HG02943 (cell line): ENCODE results near the gene PAX7.

Source experiments
- ATAC-seq: cut with Tn5 transposase; IDR thresholded peaks from one replicate; pipeline ENCODE4 v1.9.1; 2021; ENCODE audit warnings: mild to moderate bottlenecking, low read depth, moderate library complexity; ENCODE audit not compliant: unreplicated experiment

PAX7 gene

GRCh38 chr1:18786149-18786548, 155.5 kb downstream of the PAX7 start:
- ATAC-seq = no peak

GRCh38 chr1:18787825-18788385, 157.3 kb downstream of the PAX7 start:
- no peak for ATAC-seq

- ATAC-seq = no peak
Measured at GRCh38 chr1:18789246-18789645, 158.6 kb downstream of the PAX7 start.

GRCh38 chr1:18792747-18793146, 162.1 kb downstream of the PAX7 start:
- no peak for ATAC-seq

- no peak for ATAC-seq
Measured at GRCh38 chr1:18793164-18793563, 162.5 kb downstream of the PAX7 start.

- no peak for ATAC-seq
Measured at GRCh38 chr1:18794051-18794450, 163.4 kb downstream of the PAX7 start.

- no peak for ATAC-seq
Measured at GRCh38 chr1:18794561-18794960, 163.9 kb downstream of the PAX7 start.

- ATAC-seq = no peak
Measured at GRCh38 chr1:18795002-18795689, 164.5 kb downstream of the PAX7 start.

- no peak for ATAC-seq
Measured at GRCh38 chr1:18796950-18797349, 166.3 kb downstream of the PAX7 start.
